Lung (tissue), 12 donors: ENCODE measurements around the gene NAMPT. TPM values are rescaled to one million over a fixed set of nuclear protein-coding genes. Genes with fewer than 3 reads are reported as not detected.
"Not testable (repeated sequence)": the region's sequence is repeated elsewhere in the genome, so short reads cannot be mapped to it uniquely, and the experiment has no call there.

ENCODE experiments used
- ATAC-seq: fragments of 200-7000 bp; cut with Tn5 transposase; one replicate; pipeline ENCODE4 v1.9.1; 2020; ENCODE audit warnings: moderate number of reproducible peaks; ENCODE audit not compliant: insufficient read depth, low FRiP score
- DNase-seq, 3 donors: peaks; one replicate each; pipeline ENCODE4 v3.0.0-alpha.2; 2013 to 2017
- H3K27ac ChIP-seq, 2 donors: one replicate each; pipeline ENCODE4 v1.5.1; 2013; ENCODE audit warnings: mild to moderate bottlenecking in 2 of 2, moderate library complexity in 2 of 2, control low read depth in 1 of 2, inconsistent platforms in 1 of 2, low read depth in 1 of 2, low read length in 1 of 2
- H3K27me3 ChIP-seq, 3 donors: one replicate each; pipeline ENCODE4 v1.5.1; 2013; ENCODE audit warnings: low read length in 2 of 3; ENCODE audit not compliant: control insufficient read depth in 3 of 3, insufficient read depth in 3 of 3
- H3K36me3 ChIP-seq, 4 donors: one replicate each; pipeline ENCODE4 v1.5.1; 2013; ENCODE audit warnings: low read length in 4 of 4, mild to moderate bottlenecking in 1 of 4, moderate library complexity in 1 of 4; ENCODE audit not compliant: control insufficient read depth in 4 of 4, insufficient read depth in 4 of 4
- H3K4me1 ChIP-seq, 5 donors: one replicate each; pipeline ENCODE4 v1.5.1; 2013; ENCODE audit warnings: low read length in 5 of 5, mild to moderate bottlenecking in 2 of 5, moderate library complexity in 1 of 5; ENCODE audit not compliant: control insufficient read depth in 5 of 5, insufficient read depth in 5 of 5
- H3K4me3 ChIP-seq: one replicate; pipeline ENCODE4 v1.5.1; 2013; ENCODE audit warnings: mild to moderate bottlenecking, control low read depth, moderate library complexity
- H3K9ac ChIP-seq, 2 donors: one replicate each; pipeline ENCODE4 v1.5.1; 2013; ENCODE audit warnings: low read length in 2 of 2, control low read depth in 1 of 2; ENCODE audit not compliant: insufficient read depth in 1 of 2
- H3K9me3 ChIP-seq, 4 donors: one replicate each; pipeline ENCODE4 v1.5.1; 2013; ENCODE audit warnings: low read length in 3 of 4, mild to moderate bottlenecking in 1 of 4, moderate library complexity in 1 of 4; ENCODE audit not compliant: control insufficient read depth in 4 of 4, insufficient read depth in 3 of 4
- WGBS, 2 donors: extraction: QIAGEN DNeasy Blood & Tissue Kit; methylation state at CpG; one replicate each; pipeline ENCODE4 v1.1.7; 2013; 5-methylcytosine and 5-hydroxymethylcytosine counted together
- polyA plus RNA-seq, 2 donors: library from polyadenylated mRNA; stranded (reverse); fragments of 200-250 nt; gene quantifications; one replicate each; pipeline ENCODE4 v1.2.1, GENCODE V29; 2013
- total RNA-seq, 2 donors: library from RNA; depleted of rRNA in 1 of 2; stranded (reverse); fragments of >200 nt in 1 of 2; gene quantifications; one replicate each; pipeline ENCODE4 v1.2.1, GENCODE V29; 2014 to 2021
- TF ChIP-seq, protein P1 (sequence below): IDR thresholded peaks from 2 replicates; pipeline ENCODE4 v1.5.1; 2012; ENCODE audit warnings: mild to moderate bottlenecking; ENCODE audit errors: control extremely low read depth, extremely low read depth
- donor health status: control.
- donor health status: control.
- donor health status: Bipolar disorder and iron deficiency.
- donor health status: healthy.
- donor health status: DM: yes; HTN: yes; CAD: no.

The NAMPT gene
- total and polyA plus RNA-seq, 4 donors: 73.3 to 1,250 (median 348) TPM

GRCh38 chr7:106309362-106309761 lies 24.6 kb upstream of the NAMPT start:
- H3K4me3 ChIP-seq: no peak overlapping the region
- peaks cover 0 to 1% (median 0%) of the 10 kb centered on the region in 4 donors for H3K9me3 ChIP-seq
- peaks cover 0 to 3% (median 0%) of the 10 kb centered on the region in 5 donors for H3K4me1 ChIP-seq
- no peak overlapping the region for H3K27ac ChIP-seq
- DNase-seq: no peak
- no peak overlapping the region for H3K9ac ChIP-seq
- H3K27me3 ChIP-seq: peaks cover 0 to 2% (median 0%) of the 10 kb centered on the region in 3 donors
- ATAC-seq: no peak
- TF ChIP-seq, protein P1, sequence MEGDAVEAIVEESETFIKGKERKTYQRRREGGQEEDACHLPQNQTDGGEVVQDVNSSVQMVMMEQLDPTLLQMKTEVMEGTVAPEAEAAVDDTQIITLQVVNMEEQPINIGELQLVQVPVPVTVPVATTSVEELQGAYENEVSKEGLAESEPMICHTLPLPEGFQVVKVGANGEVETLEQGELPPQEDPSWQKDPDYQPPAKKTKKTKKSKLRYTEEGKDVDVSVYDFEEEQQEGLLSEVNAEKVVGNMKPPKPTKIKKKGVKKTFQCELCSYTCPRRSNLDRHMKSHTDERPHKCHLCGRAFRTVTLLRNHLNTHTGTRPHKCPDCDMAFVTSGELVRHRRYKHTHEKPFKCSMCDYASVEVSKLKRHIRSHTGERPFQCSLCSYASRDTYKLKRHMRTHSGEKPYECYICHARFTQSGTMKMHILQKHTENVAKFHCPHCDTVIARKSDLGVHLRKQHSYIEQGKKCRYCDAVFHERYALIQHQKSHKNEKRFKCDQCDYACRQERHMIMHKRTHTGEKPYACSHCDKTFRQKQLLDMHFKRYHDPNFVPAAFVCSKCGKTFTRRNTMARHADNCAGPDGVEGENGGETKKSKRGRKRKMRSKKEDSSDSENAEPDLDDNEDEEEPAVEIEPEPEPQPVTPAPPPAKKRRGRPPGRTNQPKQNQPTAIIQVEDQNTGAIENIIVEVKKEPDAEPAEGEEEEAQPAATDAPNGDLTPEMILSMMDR: no peak
- no peaks in the 10 kb centered on the region for H3K36me3 ChIP-seq

GRCh38 chr7:106306256-106306655 lies 21.5 kb upstream of the NAMPT start:
- peaks cover 0 to 2% (median 0%) of the 10 kb centered on the region in 3 donors for H3K27me3 ChIP-seq
- DNase-seq (no peak), ATAC-seq (no peak)
- H3K36me3 ChIP-seq: no peaks in the 10 kb centered on the region
- TF ChIP-seq, protein P1: no peak
- no peak overlapping the region for H3K27ac ChIP-seq
- H3K4me3 ChIP-seq: no peak overlapping the region
- H3K9ac ChIP-seq: no peak overlapping the region
- 79 to 83% methylated on average over 3 of the region's 3 CpGs for WGBS, 2 donors
- H3K4me1 ChIP-seq: peaks cover 0 to 3% (median 0%) of the 10 kb centered on the region in 5 donors
- peaks cover 0 to 4% (median 0%) of the 10 kb centered on the region in 4 donors for H3K9me3 ChIP-seq

DNA sequence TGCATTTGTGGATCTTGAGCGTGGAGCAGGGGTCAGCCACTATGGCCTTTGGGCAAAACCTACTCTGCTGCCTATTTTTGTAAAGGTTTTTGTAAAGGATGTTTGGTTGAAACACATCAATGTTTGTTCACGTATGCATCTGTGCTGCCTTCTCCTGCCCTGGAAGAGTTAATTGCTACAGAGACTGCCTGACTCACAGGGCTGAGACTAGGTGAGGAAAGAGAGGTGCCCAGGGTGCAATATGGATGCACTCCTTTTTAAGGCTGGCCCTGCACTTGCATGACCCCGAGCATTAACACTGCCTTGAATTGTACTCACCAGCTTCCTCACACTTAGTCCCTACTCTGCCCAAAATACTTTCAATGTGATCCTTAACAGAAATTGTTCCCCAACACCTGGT lies 20.9 kb upstream of the NAMPT start:
- no peak overlapping the region for H3K4me3 ChIP-seq
- H3K27ac ChIP-seq: no peak overlapping the region
- no peaks in the 10 kb centered on the region for H3K36me3 ChIP-seq
- peaks cover 0 to 3% (median 0%) of the 10 kb centered on the region in 5 donors for H3K4me1 ChIP-seq
- WGBS, 2 donors: 76 to 87% methylated on average over 3 of the region's 3 CpGs
- ATAC-seq (no peak), DNase-seq (no peak)
- H3K9ac ChIP-seq: no peak overlapping the region
- TF ChIP-seq, protein P1: no peak
- peaks cover 0 to 2% (median 0%) of the 10 kb centered on the region in 4 donors for H3K9me3 ChIP-seq
- H3K27me3 ChIP-seq: peaks cover 0 to 2% (median 0%) of the 10 kb centered on the region in 3 donors

GRCh38 chr7:106304568-106304967 lies 19.8 kb upstream of the NAMPT start:
- Histone ChIP-seq H3K27me3 (peaks cover 0 to 2% (median 0%) of the 10 kb centered on the region in 3 donors), H3K4me1 (peaks cover 0 to 3% (median 0%) of the 10 kb centered on the region in 5 donors), H3K27ac (no peak overlapping the region), H3K9ac (no peak overlapping the region), H3K4me3 (no peak overlapping the region), H3K36me3 (no peaks in the 10 kb centered on the region), H3K9me3 (peaks cover 0 to 2% (median 0%) of the 10 kb centered on the region in 4 donors)
- WGBS, 2 donors: 83 to 95% methylated on average over 2 of the region's 2 CpGs
- ATAC-seq (no peak), DNase-seq (no peak)
- TF ChIP-seq, protein P1: no peak

DNA sequence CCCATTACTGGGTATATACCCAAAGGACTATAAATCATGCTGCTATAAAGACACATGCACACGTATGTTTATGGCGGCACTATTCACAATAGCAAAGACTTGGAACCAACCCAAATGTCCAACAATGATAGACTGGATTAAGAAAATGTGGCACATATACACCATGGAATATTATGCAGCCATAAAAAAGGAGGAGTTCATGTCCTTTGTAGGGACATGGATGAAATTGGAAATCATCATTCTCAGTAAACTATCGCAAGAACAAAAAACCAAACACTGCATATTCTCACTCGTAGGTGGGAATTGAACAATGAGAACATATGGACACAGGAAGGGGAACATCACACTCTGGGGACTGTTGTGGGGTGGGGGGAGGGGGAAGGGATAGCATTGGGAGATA lies 13.8 kb upstream of the NAMPT start:
- ATAC-seq, H3K4me3 ChIP-seq, H3K27ac ChIP-seq, DNase-seq, H3K9me3 ChIP-seq, H3K4me1 ChIP-seq, H3K27me3 ChIP-seq, H3K36me3 ChIP-seq, H3K9ac ChIP-seq: not testable (repeated sequence)
- 86 to 92% methylated on average over 1 of the region's 4 CpGs for WGBS, 2 donors

GRCh38 chr7:106298155-106298554 lies 13.4 kb upstream of the NAMPT start:
- not testable (repeated sequence) for H3K27me3 ChIP-seq, ATAC-seq, H3K27ac ChIP-seq, H3K4me3 ChIP-seq, H3K36me3 ChIP-seq, H3K9me3 ChIP-seq, H3K9ac ChIP-seq, H3K4me1 ChIP-seq, DNase-seq
- 84 to 87% methylated on average over 1 to 2 of the region's 4 CpGs for WGBS, 2 donors
